ENCODE measurements around the gene TBC1D17. TPM values are rescaled to one million over a fixed set of nuclear protein-coding genes. Genes with fewer than 3 reads are reported as not detected.

The TBC1D17 gene
- total RNA-seq, 1 donor from 2014 or later: 33.9 TPM

DNA sequence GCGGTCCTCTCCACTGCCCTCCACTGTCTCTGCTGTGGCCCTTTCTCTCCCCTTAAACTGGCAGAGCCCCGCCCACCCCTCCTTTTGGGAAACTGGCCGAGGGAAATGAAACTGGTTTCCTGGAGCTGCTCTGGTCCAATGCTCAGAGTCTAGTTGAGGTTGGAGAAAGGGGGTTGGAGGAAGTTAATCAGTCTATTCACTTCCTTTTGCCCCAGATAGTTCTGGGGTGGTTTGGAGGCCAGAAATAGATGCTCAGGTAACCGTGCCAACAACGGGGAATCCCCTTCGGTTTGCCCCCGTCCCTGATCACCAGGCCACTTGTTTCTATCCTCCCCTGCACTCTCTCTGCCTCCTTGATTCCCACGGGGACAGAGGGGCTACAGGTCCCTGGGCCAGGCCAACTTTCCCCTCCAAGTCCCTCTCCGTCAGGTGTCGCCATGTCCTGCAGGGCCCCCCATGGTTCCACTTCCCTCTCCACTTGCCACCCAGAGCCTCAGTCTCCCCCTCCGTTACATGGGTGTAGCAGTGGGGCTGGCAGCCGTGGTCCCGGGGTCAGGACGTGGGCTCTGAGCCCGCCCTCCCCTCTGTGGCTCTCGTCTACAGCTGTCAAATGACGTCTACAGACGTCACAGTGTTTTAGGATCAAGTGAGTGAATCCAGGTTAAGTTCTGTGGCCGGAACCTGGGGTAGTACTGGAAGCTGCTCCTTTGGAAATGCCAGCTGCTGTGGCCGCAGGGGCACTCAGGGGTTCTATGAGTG, 19.5 kb downstream of the TBC1D17 start, which contains the start of gene IL4I1:
IL4I1 (minus strand) TSS at position 25 of the 759 bp plus-strand sequence. CDS start 727 bp downstream, outside the sequence.
- Mint-ChIP-seq H3K27me3 (peaks cover 9% of the 10 kb centered on the region), H3K4me3 (no peak within 1 kb of the TSS), H3K9me3 (no peaks in the 10 kb centered on the region), H3K27ac (peak within 1 kb of the TSS; percentile 74), H3K4me1 (ENCODE audit: unreplicated experiment) (peaks cover 24% of the 10 kb centered on the region), H3K36me3 (no peaks in the 10 kb centered on the region)
- no peak for DNase-seq (ENCODE audit: extremely low spot score, unreplicated experiment)
- TF ChIP-seq, protein P1, sequence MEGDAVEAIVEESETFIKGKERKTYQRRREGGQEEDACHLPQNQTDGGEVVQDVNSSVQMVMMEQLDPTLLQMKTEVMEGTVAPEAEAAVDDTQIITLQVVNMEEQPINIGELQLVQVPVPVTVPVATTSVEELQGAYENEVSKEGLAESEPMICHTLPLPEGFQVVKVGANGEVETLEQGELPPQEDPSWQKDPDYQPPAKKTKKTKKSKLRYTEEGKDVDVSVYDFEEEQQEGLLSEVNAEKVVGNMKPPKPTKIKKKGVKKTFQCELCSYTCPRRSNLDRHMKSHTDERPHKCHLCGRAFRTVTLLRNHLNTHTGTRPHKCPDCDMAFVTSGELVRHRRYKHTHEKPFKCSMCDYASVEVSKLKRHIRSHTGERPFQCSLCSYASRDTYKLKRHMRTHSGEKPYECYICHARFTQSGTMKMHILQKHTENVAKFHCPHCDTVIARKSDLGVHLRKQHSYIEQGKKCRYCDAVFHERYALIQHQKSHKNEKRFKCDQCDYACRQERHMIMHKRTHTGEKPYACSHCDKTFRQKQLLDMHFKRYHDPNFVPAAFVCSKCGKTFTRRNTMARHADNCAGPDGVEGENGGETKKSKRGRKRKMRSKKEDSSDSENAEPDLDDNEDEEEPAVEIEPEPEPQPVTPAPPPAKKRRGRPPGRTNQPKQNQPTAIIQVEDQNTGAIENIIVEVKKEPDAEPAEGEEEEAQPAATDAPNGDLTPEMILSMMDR (conservative IDR thresholded peaks at IDR 0.05): no peak

DNA sequence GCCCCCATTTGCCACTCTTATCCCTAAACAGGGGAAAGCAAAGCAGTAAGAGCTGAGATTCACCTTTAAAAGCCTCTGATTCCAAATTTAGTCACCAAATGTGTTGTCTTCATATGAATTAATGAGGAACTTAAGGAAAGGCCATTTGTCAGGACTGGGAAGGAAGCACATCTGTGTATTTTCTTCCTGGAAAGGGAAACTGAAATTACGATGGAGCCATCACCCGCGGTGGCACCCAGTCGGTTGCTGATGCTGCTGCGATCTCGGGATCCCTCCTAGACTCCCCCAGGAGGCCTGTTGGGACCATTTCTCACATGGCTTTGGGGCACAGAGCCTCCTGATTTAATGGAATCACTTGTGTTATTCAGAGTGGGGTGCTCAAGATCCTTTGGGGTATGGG, 26.6 kb downstream of the TBC1D17 start:
- no peak overlapping the region for H3K4me3 Mint-ChIP-seq
- TF ChIP-seq, protein P1 (conservative IDR thresholded peaks at IDR 0.05): no peak
- H3K4me1 Mint-ChIP-seq (ENCODE audit: unreplicated experiment): no peaks in the 10 kb centered on the region
- no peak for DNase-seq (ENCODE audit: extremely low spot score, unreplicated experiment)
- H3K27ac Mint-ChIP-seq: no peak overlapping the region
- no peaks in the 10 kb centered on the region for H3K27me3 Mint-ChIP-seq
- peaks cover 7% of the 10 kb centered on the region for H3K36me3 Mint-ChIP-seq
- H3K9me3 Mint-ChIP-seq: no peaks in the 10 kb centered on the region

DNA sequence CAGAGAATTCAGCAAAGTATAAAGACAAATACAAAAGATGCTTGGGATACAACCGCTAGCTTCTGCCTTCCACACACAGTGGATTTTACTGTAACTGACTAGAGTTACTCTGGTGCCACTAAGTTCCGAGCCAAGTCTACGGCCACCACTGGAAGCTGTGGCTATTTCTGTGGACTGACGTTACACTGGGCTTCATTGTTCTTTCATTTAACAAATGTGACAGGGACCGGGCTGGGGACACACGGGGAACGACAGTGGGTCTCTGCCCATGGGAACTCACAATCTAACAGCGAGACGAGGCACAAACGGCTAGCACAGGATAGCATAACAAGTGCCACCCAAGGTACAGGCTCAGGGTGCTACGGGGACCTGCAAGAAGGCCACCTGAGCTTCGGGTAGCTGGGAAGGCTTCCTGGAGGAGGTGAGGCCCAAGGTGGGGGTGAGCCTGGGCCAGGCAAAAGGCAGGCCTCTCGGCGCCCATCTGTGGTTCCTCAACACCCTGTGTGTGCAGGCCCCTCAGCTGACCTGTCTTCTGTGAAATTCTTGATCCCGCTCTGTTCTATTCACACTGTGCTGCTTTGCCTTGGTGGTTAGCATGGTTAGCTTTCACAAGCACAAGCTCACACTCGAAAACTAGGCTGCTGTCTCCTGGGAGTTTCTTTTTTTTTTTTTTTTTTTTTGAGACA, 29.5 kb downstream of the TBC1D17 start:
- no peak overlapping the region for H3K27ac Mint-ChIP-seq
- no peaks in the 10 kb centered on the region for H3K27me3 Mint-ChIP-seq
- H3K36me3 Mint-ChIP-seq: peaks cover 13% of the 10 kb centered on the region

DNA sequence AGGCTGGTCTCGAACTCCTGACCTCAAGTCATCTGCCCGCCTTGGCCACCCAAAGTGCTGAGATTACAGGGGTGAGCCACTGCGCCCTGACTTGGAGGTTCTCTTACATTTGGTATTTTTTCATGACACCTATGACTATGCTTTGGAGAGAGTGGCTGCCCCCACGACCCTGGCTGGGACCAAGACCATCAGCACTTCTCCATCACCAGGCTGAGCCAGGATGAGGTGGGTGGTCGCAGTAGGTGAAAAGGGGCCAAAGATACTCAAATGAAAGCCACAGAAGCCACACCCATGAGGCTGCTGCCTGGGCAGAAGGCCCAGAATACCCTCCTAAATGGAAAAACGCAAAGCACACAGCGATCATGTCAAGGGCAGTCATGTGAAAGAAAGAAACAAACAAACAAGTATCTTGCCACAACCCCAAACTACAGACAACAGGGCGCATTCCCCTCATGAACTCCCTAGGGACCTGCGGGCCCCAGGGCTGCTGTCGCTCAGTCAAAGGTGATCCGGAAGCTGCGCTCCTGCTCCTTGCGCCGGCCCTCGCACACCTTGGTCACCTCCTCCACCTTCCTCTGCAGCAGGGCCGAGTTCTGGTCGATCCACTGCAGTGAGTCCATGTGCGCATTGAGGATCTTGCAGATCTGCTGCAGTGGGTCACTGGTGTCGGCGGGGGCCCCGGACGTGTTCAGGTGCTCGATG, 30.4 kb downstream of the TBC1D17 start:
- H3K36me3 Mint-ChIP-seq: peaks cover 16% of the 10 kb centered on the region
- no peak overlapping the region for H3K4me3 Mint-ChIP-seq
- no peak overlapping the region for H3K27ac Mint-ChIP-seq
- DNase-seq (ENCODE audit: extremely low spot score, unreplicated experiment): no peak
- H3K9me3 Mint-ChIP-seq: no peaks in the 10 kb centered on the region
- TF ChIP-seq, protein P1 (conservative IDR thresholded peaks at IDR 0.05): no peak
- H3K27me3 Mint-ChIP-seq: no peaks in the 10 kb centered on the region
- H3K4me1 Mint-ChIP-seq (ENCODE audit: unreplicated experiment): peaks cover 13% of the 10 kb centered on the region

More for the DNA sequence above, 29.5 kb downstream of the TBC1D17 start:
- TF ChIP-seq, protein P1 (conservative IDR thresholded peaks at IDR 0.05): no peak
- H3K4me1 Mint-ChIP-seq (ENCODE audit: unreplicated experiment): peaks cover 11% of the 10 kb centered on the region
- no peak overlapping the region for H3K4me3 Mint-ChIP-seq
- H3K9me3 Mint-ChIP-seq: no peaks in the 10 kb centered on the region
- DNase-seq (ENCODE audit: extremely low spot score, unreplicated experiment): no peak

DNA sequence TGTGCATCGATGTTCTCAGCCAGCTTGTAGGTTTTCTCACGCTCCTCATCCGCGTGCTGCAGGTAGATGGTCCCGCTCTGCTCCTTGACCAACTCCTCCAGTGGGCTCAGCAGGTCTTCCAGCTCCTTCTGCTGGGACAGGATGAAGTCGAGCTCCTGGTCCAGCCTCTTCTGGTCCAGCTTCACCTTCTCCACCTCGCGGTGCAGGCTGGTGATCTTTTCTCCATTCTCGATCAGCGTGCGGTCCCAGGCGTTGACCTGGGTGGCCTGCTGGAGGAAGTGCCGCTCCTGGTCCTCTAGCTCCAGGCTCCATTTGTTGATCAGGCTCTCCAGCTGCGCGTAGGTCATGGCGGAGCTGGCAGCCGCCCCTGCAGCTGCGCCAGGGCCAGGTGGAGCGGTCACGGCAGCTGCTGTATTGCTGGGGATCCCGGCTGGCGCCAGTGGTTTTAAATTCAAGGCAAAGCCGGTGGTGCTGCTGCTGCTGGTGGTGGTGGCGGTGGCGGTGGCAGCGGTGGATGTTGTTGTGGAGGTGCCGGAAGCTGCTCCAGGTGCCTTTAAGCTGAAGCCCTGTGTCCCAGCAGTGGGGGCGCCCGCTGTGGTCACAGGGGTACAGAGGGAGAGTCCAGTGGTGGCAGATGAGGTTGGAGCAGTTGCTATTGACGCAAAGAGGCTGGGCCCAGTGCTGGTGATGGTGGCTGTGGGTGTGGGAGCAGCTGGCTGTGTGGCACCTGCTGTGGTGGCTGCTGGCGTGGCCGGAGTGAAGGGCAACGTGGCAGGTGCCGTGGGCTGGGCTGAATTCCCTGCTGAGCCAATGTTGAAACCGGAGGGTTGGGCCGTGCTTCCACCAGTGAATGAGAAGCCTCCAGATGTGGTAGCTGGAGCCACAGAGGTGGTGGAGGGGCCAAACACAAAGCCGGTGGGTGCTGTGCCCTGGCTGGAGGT, 31.2 kb downstream of the TBC1D17 start:
- Mint-ChIP-seq H3K27ac (no peak overlapping the region), H3K27me3 (no peaks in the 10 kb centered on the region), H3K36me3 (peaks cover 24% of the 10 kb centered on the region), H3K4me1 (ENCODE audit: unreplicated experiment) (peaks cover 22% of the 10 kb centered on the region), H3K4me3 (no peak overlapping the region), H3K9me3 (no peaks in the 10 kb centered on the region)
- no peak for DNase-seq (ENCODE audit: extremely low spot score, unreplicated experiment)
- TF ChIP-seq, protein P1 (conservative IDR thresholded peaks at IDR 0.05): no peak

Measured in type B pancreatic cell (in vitro differentiated cells).